Caco-2 (cell line): ENCODE measurements around the gene LRRC8A. TPM values are rescaled to one million over a fixed set of nuclear protein-coding genes. Genes with fewer than 3 reads are reported as not detected.

Source experiments
- BruUV-seq: library from RNA; stranded (reverse); fragments of 400-500 nt; replicated peaks from 2 replicates; lab custom pipeline; 2021; lab: Mats Ljungman, UMichigan
- CTCF ChIA-PET: fragments of 300-600 bp; sonication (Branson Sonifier 250); formaldehyde crosslinking; loops from one replicate; lab custom pipeline; 2022; ENCODE audit warnings: antibody characterized with exemption; lab: Charles Lee
- POLR2A ChIA-PET: fragments of 300-600 bp; sonication (Branson Sonifier 250); formaldehyde crosslinking; loops from one replicate; lab custom pipeline; 2022; ENCODE audit warnings: antibody characterized with exemption; lab: Charles Lee
- DNase-seq, 2 experiments: peaks; one replicate each; pipeline versions ENCODE4 v3.0.0 to v3.0.0-alpha.2; 2020 to 2022
- H3K27me3 ChIP-seq: replicated peaks from 2 replicates; pipeline ENCODE4 v1.6.0; 2011; ENCODE audit warnings: low read length; ENCODE audit not compliant: control insufficient read depth, insufficient read depth
- H3K36me3 ChIP-seq: 2 replicates; pipeline ENCODE4 v1.5.1; 2011; ENCODE audit warnings: low read length; ENCODE audit not compliant: control insufficient read depth, insufficient read depth
- H3K4me1 ChIP-seq: fragments of 250-450 bp; sonication (Bioruptor Pico); 2 replicates; pipeline ENCODE4 v1.5.1; 2020; ENCODE audit warnings: mild to moderate bottlenecking
- H3K4me3 ChIP-seq: 2 replicates; pipeline ENCODE4 v1.5.1; 2011; ENCODE audit warnings: low read depth, mild to moderate bottlenecking, control low read depth, low read length
- H3K9me3 ChIP-seq: fragments of 250-450 bp; sonication (Bioruptor Pico); 2 replicates; pipeline ENCODE4 v1.5.1; 2020; ENCODE audit warnings: mild to moderate bottlenecking, moderate library complexity
- H3K27ac Mint-ChIP-seq: one replicate; pipeline ENCODE4 v1.8.0; 2022; ENCODE audit warnings: mixed read lengths; ENCODE audit not compliant: unreplicated experiment
- H3K27me3 Mint-ChIP-seq: one replicate; pipeline ENCODE4 v1.8.0; 2022; ENCODE audit warnings: mixed read lengths; ENCODE audit not compliant: insufficient read depth, unreplicated experiment
- H3K36me3 Mint-ChIP-seq: one replicate; pipeline ENCODE4 v1.8.0; 2022; ENCODE audit warnings: mild to moderate bottlenecking, mixed read lengths; ENCODE audit not compliant: insufficient read depth, unreplicated experiment
- H3K4me1 Mint-ChIP-seq: one replicate; pipeline ENCODE4 v1.8.0; 2022; ENCODE audit warnings: low read depth, mixed read lengths; ENCODE audit not compliant: unreplicated experiment
- H3K4me3 Mint-ChIP-seq: one replicate; pipeline ENCODE4 v1.8.0; 2022; ENCODE audit warnings: mild to moderate bottlenecking, moderate library complexity, mixed read lengths; ENCODE audit not compliant: unreplicated experiment
- H3K9me3 Mint-ChIP-seq: one replicate; pipeline ENCODE4 v1.8.0; 2022; ENCODE audit warnings: mixed read lengths; ENCODE audit not compliant: unreplicated experiment
- intact Hi-C: fragments of 100-400 bp; cut with micrococcal nuclease; formaldehyde crosslinking; loops from one replicate; pipeline ENCODE4 v1.10.0; 2022; ENCODE audit not compliant: unreplicated experiment
- total RNA-seq: library from RNA; stranded (reverse); gene quantifications from 2 replicates; pipeline ENCODE4 v1.2.3, GENCODE V29; 2022
- TF ChIP-seq, protein P1 (sequence below), 2 experiments: fragments of 200-600 bp in 1 of 2; IDR thresholded peaks; 1 replicate in 1 of 2; 2 replicates in 1 of 2; pipeline versions ENCODE4 v1.5.1 to v1.8.0; 2011 to 2022; ENCODE audit warnings: antibody characterized with exemption in 1 of 2, control low read depth in 1 of 2, inconsistent platforms in 1 of 2, low read depth in 1 of 2, low read length in 1 of 2, mild to moderate bottlenecking in 1 of 2, moderate library complexity in 1 of 2; ENCODE audit not compliant: insufficient read depth in 1 of 2, severe bottlenecking in 1 of 2, unreplicated experiment in 1 of 2

Gene LRRC8A
- total RNA-seq, 1 experiment from 2014 or later = 21.9 TPM

DNA sequence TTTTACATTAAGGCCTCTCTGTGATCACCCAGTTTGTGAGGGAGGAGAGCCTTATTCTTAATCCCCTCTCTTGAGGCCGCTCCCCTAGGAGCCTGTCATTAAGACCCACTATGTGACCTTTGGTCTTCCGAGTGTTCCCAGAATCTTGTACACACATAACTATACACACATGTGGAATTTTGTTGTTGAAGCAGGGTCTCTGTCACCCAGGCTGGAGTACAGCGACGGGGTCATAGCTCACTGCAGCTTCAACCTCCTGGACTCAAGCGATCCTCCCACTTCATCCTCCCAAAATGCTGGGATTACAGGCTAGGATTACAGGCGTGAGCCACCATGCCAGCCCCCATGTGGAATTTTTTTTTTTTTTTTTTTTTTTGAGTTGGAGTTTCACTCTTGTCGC is 24.0 kb downstream of the LRRC8A start:
- DNase-seq = no peak
- no peaks in the 10 kb centered on the region; the same call in 1 of the 2 replicates for H3K4me1 ChIP-seq
- Mint-ChIP-seq H3K36me3 (peaks cover 14% of the 10 kb centered on the region), H3K4me1 (peaks cover 3% of the 10 kb centered on the region), H3K4me3 (no peak overlapping the region), H3K27me3 (no peaks in the 10 kb centered on the region), H3K27ac (no peak overlapping the region), H3K9me3 (no peaks in the 10 kb centered on the region)
- H3K36me3 ChIP-seq = peaks cover 1% of the 10 kb centered on the region; the same call in 1 of the 2 replicates
- H3K9me3 ChIP-seq = no peaks in the 10 kb centered on the region
- H3K4me3 ChIP-seq = no peak overlapping the region
- TF ChIP-seq, protein P1, sequence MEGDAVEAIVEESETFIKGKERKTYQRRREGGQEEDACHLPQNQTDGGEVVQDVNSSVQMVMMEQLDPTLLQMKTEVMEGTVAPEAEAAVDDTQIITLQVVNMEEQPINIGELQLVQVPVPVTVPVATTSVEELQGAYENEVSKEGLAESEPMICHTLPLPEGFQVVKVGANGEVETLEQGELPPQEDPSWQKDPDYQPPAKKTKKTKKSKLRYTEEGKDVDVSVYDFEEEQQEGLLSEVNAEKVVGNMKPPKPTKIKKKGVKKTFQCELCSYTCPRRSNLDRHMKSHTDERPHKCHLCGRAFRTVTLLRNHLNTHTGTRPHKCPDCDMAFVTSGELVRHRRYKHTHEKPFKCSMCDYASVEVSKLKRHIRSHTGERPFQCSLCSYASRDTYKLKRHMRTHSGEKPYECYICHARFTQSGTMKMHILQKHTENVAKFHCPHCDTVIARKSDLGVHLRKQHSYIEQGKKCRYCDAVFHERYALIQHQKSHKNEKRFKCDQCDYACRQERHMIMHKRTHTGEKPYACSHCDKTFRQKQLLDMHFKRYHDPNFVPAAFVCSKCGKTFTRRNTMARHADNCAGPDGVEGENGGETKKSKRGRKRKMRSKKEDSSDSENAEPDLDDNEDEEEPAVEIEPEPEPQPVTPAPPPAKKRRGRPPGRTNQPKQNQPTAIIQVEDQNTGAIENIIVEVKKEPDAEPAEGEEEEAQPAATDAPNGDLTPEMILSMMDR (IDR thresholded peaks at IDR 0.05; ENCODE audit: insufficient read depth in 1 of 2, low read depth in 1 of 2, low read length in 1 of 2, severe bottlenecking in 1 of 2, unreplicated experiment in 1 of 2) = no peak
- POLR2A ChIA-PET = no interaction called here
- BruUV-seq = no TSS peak
- no peaks in the 10 kb centered on the region for H3K27me3 ChIP-seq
- intact Hi-C loops = no loop called here
- CTCF ChIA-PET = no interaction called here

DNA sequence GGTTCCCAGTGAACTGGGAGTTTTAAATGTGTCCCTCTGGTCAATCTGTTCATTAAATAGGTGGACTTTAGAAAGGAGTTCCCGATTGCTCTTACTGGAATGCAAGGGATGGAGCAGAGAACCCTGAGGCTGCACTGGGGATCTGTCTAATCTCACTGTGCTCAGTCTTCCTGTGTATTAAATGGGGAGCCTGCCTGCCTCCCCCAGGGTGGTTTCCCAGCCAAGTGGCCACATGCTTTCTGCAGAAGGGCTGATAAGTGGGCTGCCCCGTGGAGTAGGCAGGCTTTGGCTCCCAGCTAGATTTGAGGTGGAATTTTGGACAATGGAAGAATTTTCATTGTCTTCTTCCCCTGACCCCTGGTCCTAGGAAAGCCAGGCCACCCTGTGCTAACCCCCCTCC is 24.8 kb downstream of the LRRC8A start:
- Histone ChIP-seq H3K9me3 (no peaks in the 10 kb centered on the region), H3K4me3 (no peak overlapping the region), H3K27me3 (no peaks in the 10 kb centered on the region), H3K36me3 (peaks cover 1% of the 10 kb centered on the region; the same call in 1 of the 2 replicates), H3K4me1 (peaks cover 7% of the 10 kb centered on the region)
- H3K27ac Mint-ChIP-seq = no peak overlapping the region
- CTCF ChIA-PET = no interaction called here
- TF ChIP-seq, protein P1 (IDR thresholded peaks at IDR 0.05; ENCODE audit: insufficient read depth in 1 of 2, low read depth in 1 of 2, low read length in 1 of 2, severe bottlenecking in 1 of 2, unreplicated experiment in 1 of 2) = no peak
- no peak overlapping the region for H3K4me3 Mint-ChIP-seq
- BruUV-seq = no TSS peak
- intact Hi-C loops = no loop called here
- H3K9me3 Mint-ChIP-seq = no peaks in the 10 kb centered on the region
- H3K4me1 Mint-ChIP-seq = peaks cover 8% of the 10 kb centered on the region
- peaks cover 18% of the 10 kb centered on the region for H3K36me3 Mint-ChIP-seq
- no peak for DNase-seq
- POLR2A ChIA-PET = no interaction called here
- H3K27me3 Mint-ChIP-seq = no peaks in the 10 kb centered on the region

DNA sequence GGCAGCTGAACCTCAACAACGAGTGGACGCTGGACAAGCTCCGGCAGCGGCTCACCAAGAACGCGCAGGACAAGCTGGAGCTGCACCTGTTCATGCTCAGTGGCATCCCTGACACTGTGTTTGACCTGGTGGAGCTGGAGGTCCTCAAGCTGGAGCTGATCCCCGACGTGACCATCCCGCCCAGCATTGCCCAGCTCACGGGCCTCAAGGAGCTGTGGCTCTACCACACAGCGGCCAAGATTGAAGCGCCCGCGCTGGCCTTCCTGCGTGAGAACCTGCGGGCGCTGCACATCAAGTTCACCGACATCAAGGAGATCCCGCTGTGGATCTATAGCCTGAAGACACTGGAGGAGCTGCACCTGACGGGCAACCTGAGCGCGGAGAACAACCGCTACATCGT is 26.4 kb downstream of the LRRC8A start:
- Mint-ChIP-seq H3K9me3 (no peaks in the 10 kb centered on the region), H3K27me3 (no peaks in the 10 kb centered on the region), H3K4me3 (no peak overlapping the region), H3K36me3 (peaks cover 27% of the 10 kb centered on the region), H3K27ac (no peak overlapping the region), H3K4me1 (peaks cover 22% of the 10 kb centered on the region)
- no TSS peak for BruUV-seq
- intact Hi-C loops = no loop called here
- no peak for DNase-seq
- CTCF ChIA-PET = no interaction called here
- no peaks in the 10 kb centered on the region for H3K27me3 ChIP-seq
- no peak overlapping the region for H3K4me3 ChIP-seq
- POLR2A ChIA-PET = no interaction called here
- H3K36me3 ChIP-seq = peaks cover 1% of the 10 kb centered on the region; the same call in 1 of the 2 replicates
- H3K4me1 ChIP-seq = peaks cover 19% of the 10 kb centered on the region
- H3K9me3 ChIP-seq = no peaks in the 10 kb centered on the region
- TF ChIP-seq, protein P1 (IDR thresholded peaks at IDR 0.05; ENCODE audit: insufficient read depth in 1 of 2, low read depth in 1 of 2, low read length in 1 of 2, severe bottlenecking in 1 of 2, unreplicated experiment in 1 of 2) = no peak
